ENCODE results near the gene ATG5. TPM values are rescaled to one million over a fixed set of nuclear protein-coding genes. Genes with fewer than 3 reads are reported as not detected.

ATG5 gene
- total RNA-seq, 1 experiment from 2014 or later = 35.1 TPM

GRCh38 chr6:106300020-106300780 is 25.4 kb downstream of the ATG5 start:
- Mint-ChIP-seq H3K27me3 (ENCODE audit: unreplicated experiment) (no peaks in the 10 kb centered on the region), H3K4me3 (ENCODE audit: low read depth, unreplicated experiment) (no peak overlapping the region), H3K4me1 (ENCODE audit: low read depth, unreplicated experiment) (peaks cover 7% of the 10 kb centered on the region), H3K9me3 (ENCODE audit: low read depth, unreplicated experiment) (no peaks in the 10 kb centered on the region), H3K27ac (ENCODE audit: unreplicated experiment) (no peak overlapping the region), H3K36me3 (ENCODE audit: insufficient read depth, unreplicated experiment) (no peaks in the 10 kb centered on the region)
- TF ChIP-seq CTCF (IDR thresholded peaks at IDR 0.05; ENCODE audit: unreplicated experiment) = no peak
- intact Hi-C loops (cut with micrococcal nuclease; ENCODE audit: unreplicated experiment) = loop anchor here (2.0 to 10.0 kb wide), 4 partner anchors 53 to 869 kb away; no protein-coding TSS in a partner anchor
- no TSS peak for BruUV-seq (replicated peaks)
- no peak for DNase-seq
- CTCF ChIA-PET = no interaction called here

GRCh38 chr6:106293116-106293515 is 32.4 kb downstream of the ATG5 start:
- intact Hi-C loops (cut with micrococcal nuclease; ENCODE audit: unreplicated experiment) = no loop called here
- TF ChIP-seq CTCF (IDR thresholded peaks at IDR 0.05; ENCODE audit: unreplicated experiment) = no peak
- BruUV-seq (replicated peaks) = no TSS peak
- H3K4me3 Mint-ChIP-seq (ENCODE audit: low read depth, unreplicated experiment) = no peak overlapping the region
- peaks cover 12% of the 10 kb centered on the region for H3K36me3 Mint-ChIP-seq (ENCODE audit: insufficient read depth, unreplicated experiment)
- H3K27me3 Mint-ChIP-seq (ENCODE audit: unreplicated experiment) = no peaks in the 10 kb centered on the region
- CTCF ChIA-PET = interaction anchor here (0.6 kb wide), 1 partner anchor 171 kb away, joined by 3 read pairs; no protein-coding TSS in a partner anchor
- H3K4me1 Mint-ChIP-seq (ENCODE audit: low read depth, unreplicated experiment) = no peaks in the 10 kb centered on the region
- DNase-seq = no peak
- H3K9me3 Mint-ChIP-seq (ENCODE audit: low read depth, unreplicated experiment) = peaks cover 6% of the 10 kb centered on the region
- no peak overlapping the region for H3K27ac Mint-ChIP-seq (ENCODE audit: unreplicated experiment)

- no peak overlapping the region for H3K4me3 Mint-ChIP-seq (ENCODE audit: low read depth, unreplicated experiment)
- H3K36me3 Mint-ChIP-seq (ENCODE audit: insufficient read depth, unreplicated experiment) = peaks cover 12% of the 10 kb centered on the region
- no peak overlapping the region for H3K27ac Mint-ChIP-seq (ENCODE audit: unreplicated experiment)
- no peaks in the 10 kb centered on the region for H3K4me1 Mint-ChIP-seq (ENCODE audit: low read depth, unreplicated experiment)
- BruUV-seq (replicated peaks) = no TSS peak
- DNase-seq = no peak
- CTCF ChIA-PET = interaction anchor here (0.7 kb wide), 1 partner anchor 235 kb away, joined by 3 read pairs; no protein-coding TSS in a partner anchor
- H3K9me3 Mint-ChIP-seq (ENCODE audit: low read depth, unreplicated experiment) = peaks cover 6% of the 10 kb centered on the region
- no peaks in the 10 kb centered on the region for H3K27me3 Mint-ChIP-seq (ENCODE audit: unreplicated experiment)
- intact Hi-C loops (cut with micrococcal nuclease; ENCODE audit: unreplicated experiment) = no loop called here
- no peak for TF ChIP-seq CTCF (IDR thresholded peaks at IDR 0.05; ENCODE audit: unreplicated experiment)
Observed at GRCh38 chr6:106290954-106291353, 34.6 kb downstream of the ATG5 start.

GRCh38 chr6:106290032-106290431 is 35.5 kb downstream of the ATG5 start:
- CTCF ChIA-PET = no interaction called here
- Mint-ChIP-seq H3K4me1 (ENCODE audit: low read depth, unreplicated experiment) (no peaks in the 10 kb centered on the region), H3K27me3 (ENCODE audit: unreplicated experiment) (no peaks in the 10 kb centered on the region), H3K36me3 (ENCODE audit: insufficient read depth, unreplicated experiment) (peaks cover 12% of the 10 kb centered on the region), H3K9me3 (ENCODE audit: low read depth, unreplicated experiment) (peaks cover 6% of the 10 kb centered on the region), H3K4me3 (ENCODE audit: low read depth, unreplicated experiment) (no peak overlapping the region), H3K27ac (ENCODE audit: unreplicated experiment) (no peak overlapping the region)
- intact Hi-C loops (cut with micrococcal nuclease; ENCODE audit: unreplicated experiment) = no loop called here
- no TSS peak for BruUV-seq (replicated peaks)
- DNase-seq = no peak
- no peak for TF ChIP-seq CTCF (IDR thresholded peaks at IDR 0.05; ENCODE audit: unreplicated experiment)

Data from Calu3 (cell line).